MV-4-11 (cell line): Measurements from ENCODE around the gene EPS8L3.
"Not testable (repeated sequence)": the region's sequence is repeated elsewhere in the genome, so short reads cannot be mapped to it uniquely, and the experiment has no call there.

Experiments
- DNase-seq: peaks from one replicate; lab custom pipeline; 2025; lab: John Stamatoyannopoulos, UW

EPS8L3 gene

GRCh38 chr1:109711593-109712320 lies 52.0 kb downstream of the EPS8L3 start, which contains the start of gene GSTM5:
TSS of gene GSTM5 (plus strand) at chr1:109712251. CDS start at chr1:109712313, 62 bp downstream.
- DNase-seq, result not testable (repeated sequence)

GRCh38 chr1:109709822-109710221 lies 53.9 kb downstream of the EPS8L3 start:
- not testable (repeated sequence) for DNase-seq

GRCh38 chr1:109708949-109709348 lies 54.8 kb downstream of the EPS8L3 start:
- not testable (repeated sequence) for DNase-seq

- no peak for DNase-seq
These were observed 58.3 kb downstream of the EPS8L3 start for GRCh38 chr1:109705411-109705810.

GRCh38 chr1:109704173-109704572 lies 59.5 kb downstream of the EPS8L3 start:
- DNase-seq, result no peak

- not testable (repeated sequence) for DNase-seq
These were observed 60.8 kb downstream of the EPS8L3 start for GRCh38 chr1:109702940-109703339.
